Sigmoid colon (tissue), 7 donors: ENCODE measurements around the gene COTL1. TPM values are rescaled to one million over a fixed set of nuclear protein-coding genes. Genes with fewer than 3 reads are reported as not detected.

Experiments
- DNase-seq: peaks from one replicate; pipeline ENCODE4 v3.0.0-alpha.2; 2019
- H3K27ac ChIP-seq, 4 donors: fragments of 200-600 bp; sonication (generic); one replicate each; pipeline ENCODE4 v1.5.1; 2016 to 2019; ENCODE audit warnings: mild to moderate bottlenecking in 1 of 4
- H3K27me3 ChIP-seq, 3 donors: fragments of 200-600 bp; sonication (generic); one replicate each; pipeline ENCODE4 v1.5.1; 2019; ENCODE audit warnings: mild to moderate bottlenecking in 1 of 3
- H3K36me3 ChIP-seq, 4 donors: fragments of 200-600 bp; sonication (generic); one replicate each; pipeline ENCODE4 v1.5.1; 2016 to 2019
- H3K4me1 ChIP-seq, 4 donors: fragments of 200-600 bp; sonication (generic); one replicate each; pipeline ENCODE4 v1.5.1; 2017 to 2019
- H3K4me3 ChIP-seq, 4 donors: fragments of 200-600 bp; sonication (generic); one replicate each; pipeline ENCODE4 v1.5.1; 2017 to 2019; ENCODE audit warnings: mild to moderate bottlenecking in 2 of 4, moderate library complexity in 1 of 4
- H3K9me3 ChIP-seq, 4 donors: fragments of 200-600 bp in 3 of 4; sonication (generic) in 3 of 4; one replicate each; pipeline versions ENCODE4 v1.5.1 to v1.6.1; 2013 to 2019
- CTCF ChIP-seq, 4 experiments: fragments of 450-650 bp in 3 of 4; fragments of 200-600 bp in 1 of 4; IDR thresholded peaks; one replicate each; pipeline ENCODE4 v1.5.1; 2016 to 2019; ENCODE audit warnings: antibody characterized with exemption in 4 of 4, mild to moderate bottlenecking in 3 of 4, moderate library complexity in 2 of 4
- EP300 ChIP-seq, 4 donors: sonication (generic); formaldehyde crosslinking; IDR thresholded peaks; one replicate each; pipeline ENCODE4 v1.6.1; 2017; ENCODE audit warnings: antibody characterized with exemption in 4 of 4
- POLR2A ChIP-seq, 2 donors: fragments of 450-650 bp; IDR thresholded peaks; one replicate each; pipeline ENCODE4 v1.6.1; 2016; ENCODE audit warnings: antibody characterized with exemption in 2 of 2, mild to moderate bottlenecking in 2 of 2, moderate library complexity in 2 of 2
- POLR2AphosphoS5 ChIP-seq, 4 donors: sonication (generic); formaldehyde crosslinking; IDR thresholded peaks; one replicate each; pipeline ENCODE4 v1.6.1; 2017; ENCODE audit warnings: antibody characterized with exemption in 4 of 4
- WGBS, 2 donors: extraction: QIAGEN DNeasy Blood & Tissue Kit; methylation state at CpG; one replicate each; pipeline ENCODE4 v1.1.7; 2013; 5-methylcytosine and 5-hydroxymethylcytosine counted together
- intact Hi-C: fragments of 100-400 bp; cut with DNase I; formaldehyde crosslinking; loops from one replicate; pipeline ENCODE4 v1.15.1; 2023
- polyA plus RNA-seq, 3 donors: library from polyadenylated mRNA; stranded (reverse); fragments of 200-250 nt; gene quantifications; one replicate each; pipeline ENCODE4 v1.2.3, GENCODE V29; 2013
- total RNA-seq, 4 donors: library from RNA; depleted of rRNA; stranded (reverse); fragments of >200 nt; gene quantifications; one replicate each; pipeline ENCODE4 v1.1.0, GENCODE V29; 2016
- donor health status: healthy with polysubstance abuse.
- donor health status: Bipolar disorder and iron deficiency.
- donor health status: healthy.

COTL1 gene
- total and polyA plus RNA-seq, 7 donors = 34.6 to 160 (median 48.6) TPM

GRCh38 chr16:84546669-84547545 is 71.0 kb downstream of the COTL1 start:
- 80 to 86% methylated on average over 22 of the region's 22 CpGs for WGBS, 2 donors

GRCh38 chr16:84545114-84545737 is 72.7 kb downstream of the COTL1 start:
- Histone ChIP-seq H3K27ac (no peak overlapping the region), H3K27me3 (peaks cover 0 to 5% (median 0%) of the 10 kb centered on the region in 3 donors), H3K36me3 (no peaks in the 10 kb centered on the region), H3K4me1 (no peaks in the 10 kb centered on the region), H3K9me3 (no peaks in the 10 kb centered on the region), H3K4me3 (no peak overlapping the region)
- TF ChIP-seq POLR2AphosphoS5 (IDR thresholded peaks at IDR 0.05) (no peak), POLR2A (IDR thresholded peaks at IDR 0.05) (no peak), CTCF (IDR thresholded peaks at IDR 0.05) (no peak), EP300 (IDR thresholded peaks at IDR 0.05) (no peak)
- DNase-seq = no peak
- intact Hi-C loops = no loop called here
- 77 to 83% methylated on average over 12 of the region's 12 CpGs for WGBS, 2 donors

More at GRCh38 chr16:84546669-84547545, 71.0 kb downstream of the COTL1 start:
- H3K27ac ChIP-seq = no peak overlapping the region
- H3K27me3 ChIP-seq = peaks cover 0 to 5% (median 0%) of the 10 kb centered on the region in 3 donors
- no peak overlapping the region for H3K4me3 ChIP-seq
- H3K36me3 ChIP-seq = no peaks in the 10 kb centered on the region
- H3K4me1 ChIP-seq = no peaks in the 10 kb centered on the region
- intact Hi-C loops = no loop called here
- DNase-seq = no peak
- TF ChIP-seq POLR2A (IDR thresholded peaks at IDR 0.05) (no peak), CTCF (IDR thresholded peaks at IDR 0.05) (no peak), POLR2AphosphoS5 (IDR thresholded peaks at IDR 0.05) (no peak), EP300 (IDR thresholded peaks at IDR 0.05) (no peak)
- no peaks in the 10 kb centered on the region for H3K9me3 ChIP-seq

- no peak overlapping the region for H3K4me3 ChIP-seq
- H3K9me3 ChIP-seq = no peaks in the 10 kb centered on the region
- 23 to 43% methylated on average over 25 of the region's 25 CpGs for WGBS, 2 donors
- H3K27ac ChIP-seq = no peak overlapping the region
- TF ChIP-seq POLR2AphosphoS5 (IDR thresholded peaks at IDR 0.05) (no peak), CTCF (IDR thresholded peaks at IDR 0.05) (no peak), EP300 (IDR thresholded peaks at IDR 0.05) (no peak), POLR2A (IDR thresholded peaks at IDR 0.05) (no peak)
- no peaks in the 10 kb centered on the region for H3K4me1 ChIP-seq
- H3K36me3 ChIP-seq = no peaks in the 10 kb centered on the region
- no peak for DNase-seq
- intact Hi-C loops = no loop called here
- peaks cover 0 to 5% (median 0%) of the 10 kb centered on the region in 3 donors for H3K27me3 ChIP-seq
These were observed 73.7 kb downstream of the COTL1 start for GRCh38 chr16:84544031-84544773.

- H3K27me3 ChIP-seq = peaks cover 0 to 5% (median 0%) of the 10 kb centered on the region in 3 donors
- no peaks in the 10 kb centered on the region for H3K4me1 ChIP-seq
- DNase-seq = no peak
- TF ChIP-seq CTCF (IDR thresholded peaks at IDR 0.05) (no peak), POLR2A (IDR thresholded peaks at IDR 0.05) (no peak), POLR2AphosphoS5 (IDR thresholded peaks at IDR 0.05) (no peak), EP300 (IDR thresholded peaks at IDR 0.05) (no peak)
- WGBS, 2 donors = 90% methylated on average over 2 of the region's 2 CpGs
- intact Hi-C loops = no loop called here
- no peak overlapping the region for H3K4me3 ChIP-seq
- no peaks in the 10 kb centered on the region for H3K36me3 ChIP-seq
- no peak overlapping the region for H3K27ac ChIP-seq
- H3K9me3 ChIP-seq = no peaks in the 10 kb centered on the region
These were observed 74.6 kb downstream of the COTL1 start for GRCh38 chr16:84543253-84543652.
